Loucy (cell line): ENCODE measurements around the gene CDK1.

Experiments used
- CTCF ChIP-seq: fragments of 200-600 bp; sonication (generic); conservative IDR thresholded peaks from 2 replicates; pipeline ENCODE4 v1.5.1; 2014; ENCODE audit warnings: mild to moderate bottlenecking, antibody characterized with exemption, low read length
- EZH2phosphoT487 ChIP-seq: fragments of 200-600 bp; IDR thresholded peaks from 2 replicates; pipeline ENCODE4 v1.6.1; 2018; ENCODE audit warnings: antibody characterized with exemption, mild to moderate bottlenecking, moderate library complexity, borderline replicate concordance

- TF ChIP-seq CTCF (no peak), EZH2phosphoT487 (no peak)
These were observed 47.0 kb upstream of the CDK1 start for GRCh38 chr10:60731134-60731885.
